OCI-LY1 (cell line): Measurements from ENCODE around the gene MAPK10.

Source experiments
- EZH2 ChIP-seq: fragments of 200-600 bp; sonication (generic), shearing (Covaris generic); IDR thresholded peaks from 2 replicates; pipeline ENCODE4 v1.8.0; 2017; ENCODE audit warnings: borderline replicate concordance, mixed run types, mild to moderate bottlenecking, antibody characterized with exemption, low read length, moderate library complexity, mixed read lengths
- TF ChIP-seq, protein P1 (sequence below): fragments of 200-600 bp; sonication (generic), shearing (Covaris generic); IDR thresholded peaks from 2 replicates; pipeline ENCODE4 v1.5.1; 2017; ENCODE audit warnings: mild to moderate bottlenecking, antibody characterized with exemption, low read length, moderate library complexity, mixed read lengths

DNA sequence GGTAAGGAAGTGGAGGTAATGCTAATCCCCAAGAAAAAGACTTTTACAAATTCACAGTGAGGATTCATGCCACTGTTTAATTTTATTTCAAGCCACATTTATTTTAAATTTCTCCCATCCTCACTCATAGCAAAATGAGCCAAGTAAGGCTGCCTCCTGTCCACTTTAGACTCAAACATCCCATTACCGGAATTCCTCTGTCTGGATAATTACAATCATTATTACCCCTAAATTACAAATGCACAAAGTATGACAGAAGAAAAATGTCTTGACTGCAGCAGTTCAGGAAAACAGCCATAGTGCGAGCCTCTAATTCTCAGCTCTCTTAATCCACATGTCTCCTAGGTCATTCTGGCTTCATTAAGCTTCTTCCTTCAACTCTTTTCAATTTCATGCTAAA, 57.0 kb downstream of the MAPK10 start:
- TF ChIP-seq, protein P1, sequence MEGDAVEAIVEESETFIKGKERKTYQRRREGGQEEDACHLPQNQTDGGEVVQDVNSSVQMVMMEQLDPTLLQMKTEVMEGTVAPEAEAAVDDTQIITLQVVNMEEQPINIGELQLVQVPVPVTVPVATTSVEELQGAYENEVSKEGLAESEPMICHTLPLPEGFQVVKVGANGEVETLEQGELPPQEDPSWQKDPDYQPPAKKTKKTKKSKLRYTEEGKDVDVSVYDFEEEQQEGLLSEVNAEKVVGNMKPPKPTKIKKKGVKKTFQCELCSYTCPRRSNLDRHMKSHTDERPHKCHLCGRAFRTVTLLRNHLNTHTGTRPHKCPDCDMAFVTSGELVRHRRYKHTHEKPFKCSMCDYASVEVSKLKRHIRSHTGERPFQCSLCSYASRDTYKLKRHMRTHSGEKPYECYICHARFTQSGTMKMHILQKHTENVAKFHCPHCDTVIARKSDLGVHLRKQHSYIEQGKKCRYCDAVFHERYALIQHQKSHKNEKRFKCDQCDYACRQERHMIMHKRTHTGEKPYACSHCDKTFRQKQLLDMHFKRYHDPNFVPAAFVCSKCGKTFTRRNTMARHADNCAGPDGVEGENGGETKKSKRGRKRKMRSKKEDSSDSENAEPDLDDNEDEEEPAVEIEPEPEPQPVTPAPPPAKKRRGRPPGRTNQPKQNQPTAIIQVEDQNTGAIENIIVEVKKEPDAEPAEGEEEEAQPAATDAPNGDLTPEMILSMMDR, result no peak
- no peak for TF ChIP-seq EZH2
